Muscle of leg (tissue), 11 donors: Measurements from ENCODE around the gene ARPC5. TPM values are rescaled to one million over a fixed set of nuclear protein-coding genes. Genes with fewer than 3 reads are reported as not detected.
"Not testable (repeated sequence)": the region's sequence is repeated elsewhere in the genome, so short reads cannot be mapped to it uniquely, and the experiment has no call there.

Experiments
- DNase-seq: peaks from one replicate; pipeline ENCODE4 v3.0.0; 2013
- H3K27ac ChIP-seq: one replicate; pipeline ENCODE4 v1.5.1; 2013; ENCODE audit warnings: mild to moderate bottlenecking, low read length, control low read depth
- H3K27me3 ChIP-seq: one replicate; pipeline ENCODE4 v1.6.1; 2013; ENCODE audit warnings: low read length; ENCODE audit not compliant: control insufficient read depth, insufficient read depth
- H3K36me3 ChIP-seq: one replicate; pipeline ENCODE4 v1.6.1; 2013; ENCODE audit warnings: low read length; ENCODE audit not compliant: control insufficient read depth, insufficient read depth
- H3K4me1 ChIP-seq: one replicate; pipeline ENCODE4 v1.6.1; 2013; ENCODE audit warnings: low read length; ENCODE audit not compliant: control insufficient read depth, insufficient read depth
- H3K4me3 ChIP-seq: one replicate; pipeline ENCODE4 v1.5.1; 2013; ENCODE audit warnings: low read length, control low read depth
- H3K9me3 ChIP-seq: replicated peaks from 2 replicates; pipeline ENCODE4 v1.6.1; 2013; ENCODE audit warnings: low read depth, low read length; ENCODE audit not compliant: control insufficient read depth
- WGBS: methylation state at CpG from one replicate; pipeline ENCODE4 v1.1.5; 2013; ENCODE audit warnings: missing lambda C conversion rate; ENCODE audit not compliant: insufficient coverage; 5-methylcytosine and 5-hydroxymethylcytosine counted together
- polyA plus RNA-seq, 8 donors: library from polyadenylated mRNA; unstranded; fragments of 120-200 nt; gene quantifications; one replicate each; pipeline versions ENCODE4 v1.2.1 to v1.2.3, GENCODE V29; 2013; ENCODE audit warnings: inconsistent platforms in 1 of 8, low replicate concordance in 1 of 8; ENCODE audit not compliant: insufficient read length in 8 of 8, insufficient read depth in 1 of 8
- total RNA-seq: library from RNA; stranded (reverse); fragments of 120-200 nt; gene quantifications from one replicate; pipeline ENCODE4 v1.2.4, GENCODE V29; 2013

The ARPC5 gene
- total and polyA plus RNA-seq, 9 donors: 81.4 to 116 (median 96.7) TPM

- no CpG with 5 or more reads among the region's 1 CpG for WGBS
- Histone ChIP-seq H3K4me3 (no peak overlapping the region), H3K36me3 (no peaks in the 10 kb centered on the region), H3K27ac (no peak overlapping the region), H3K9me3 (no peaks in the 10 kb centered on the region), H3K4me1 (peaks cover 2% of the 10 kb centered on the region), H3K27me3 (no peaks in the 10 kb centered on the region)
- DNase-seq: no peak
Observed at GRCh38 chr1:183619781-183620180, 15.8 kb downstream of the ARPC5 start.

- not testable (repeated sequence) for H3K9me3 ChIP-seq, DNase-seq, H3K36me3 ChIP-seq, H3K4me1 ChIP-seq, H3K4me3 ChIP-seq, H3K27me3 ChIP-seq, H3K27ac ChIP-seq
- WGBS: 76% methylated on average over 4 of the region's 5 CpGs
Observed at GRCh38 chr1:183618202-183618601, 17.4 kb downstream of the ARPC5 start.

- H3K4me1 ChIP-seq, H3K27me3 ChIP-seq, H3K27ac ChIP-seq, DNase-seq, H3K9me3 ChIP-seq, H3K36me3 ChIP-seq, H3K4me3 ChIP-seq: not testable (repeated sequence)
- WGBS: 90% methylated on average over 2 of the region's 3 CpGs
Observed at GRCh38 chr1:183612975-183613374, 22.6 kb downstream of the ARPC5 start.

DNA sequence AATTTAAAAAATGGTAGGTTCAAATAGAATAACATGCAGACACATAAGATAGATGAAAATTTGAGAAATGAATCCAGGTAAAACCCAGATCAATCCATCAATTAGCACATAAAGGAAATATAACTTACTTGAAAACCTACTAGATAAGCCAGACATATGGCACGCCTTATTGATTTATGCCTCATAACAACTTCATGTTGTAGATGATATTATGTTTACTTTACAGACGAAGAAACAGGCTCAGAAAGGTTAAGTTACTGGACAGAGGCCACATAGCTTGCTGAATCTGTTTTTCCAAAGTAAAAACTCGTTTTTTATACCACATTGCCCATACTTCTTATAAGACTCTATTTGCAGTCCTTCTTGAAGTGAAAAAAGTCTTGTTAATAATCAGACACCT is 23.2 kb downstream of the ARPC5 start:
- H3K27ac ChIP-seq: no peak overlapping the region
- no peaks in the 10 kb centered on the region for H3K9me3 ChIP-seq
- H3K4me1 ChIP-seq: peaks cover 10% of the 10 kb centered on the region
- no peak for DNase-seq
- H3K27me3 ChIP-seq: no peaks in the 10 kb centered on the region
- H3K36me3 ChIP-seq: no peaks in the 10 kb centered on the region
- no CpG with 5 or more reads among the region's 3 CpGs for WGBS
- no peak overlapping the region for H3K4me3 ChIP-seq

DNA sequence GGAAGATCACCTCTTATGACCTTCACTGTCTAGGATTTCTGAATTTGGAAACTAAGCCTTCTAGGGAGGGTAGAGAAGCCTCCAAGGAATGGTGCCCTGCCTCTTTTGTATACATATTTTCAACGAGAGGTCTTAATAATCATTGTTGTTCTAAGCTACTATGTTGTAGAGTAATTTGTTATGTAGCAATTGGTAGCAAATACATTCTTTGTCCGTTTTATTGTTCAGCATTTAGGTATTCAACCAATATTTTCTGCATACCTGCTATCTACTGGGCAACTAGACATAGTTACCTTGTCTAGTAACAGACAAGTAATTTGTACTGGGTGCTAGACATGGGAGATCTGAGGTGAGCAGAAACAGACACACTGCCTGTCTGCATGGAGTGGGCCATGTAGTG is 24.6 kb downstream of the ARPC5 start:
- WGBS: no CpG with 5 or more reads among the region's 2 CpGs

DNA sequence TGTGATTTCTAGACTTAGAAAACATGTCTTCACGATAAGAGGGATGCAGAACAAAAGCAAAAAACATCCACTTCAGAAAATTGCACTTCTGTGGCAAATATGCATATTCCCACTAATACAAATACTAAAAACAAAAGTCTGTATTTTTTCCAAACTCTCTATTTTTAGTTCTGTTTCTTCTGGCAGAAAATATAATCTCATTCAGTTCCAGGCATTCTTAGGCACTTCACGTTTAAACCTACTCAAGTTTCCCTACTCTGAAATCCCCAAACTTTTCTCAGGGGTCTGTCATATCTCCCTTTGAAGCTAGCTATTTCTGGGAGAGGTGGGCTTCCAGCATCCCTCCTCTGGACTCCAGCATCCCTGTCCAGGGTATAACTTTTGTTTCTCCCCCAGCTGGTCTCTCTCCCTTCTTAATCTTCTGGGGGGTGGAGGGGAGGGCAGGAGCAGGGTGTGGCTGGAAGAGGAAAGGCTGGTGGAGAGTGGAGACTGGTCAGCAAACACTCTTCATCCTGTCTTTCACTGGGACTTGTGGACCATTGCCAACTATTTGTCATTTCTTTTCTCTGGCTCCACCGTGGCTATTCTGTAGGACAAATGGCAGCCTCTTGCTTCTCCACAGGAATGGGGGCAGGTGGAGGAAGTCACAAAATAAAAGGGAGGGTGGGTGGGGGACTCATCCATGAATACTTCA is 25.7 kb downstream of the ARPC5 start:
- peaks cover 10% of the 10 kb centered on the region for H3K4me1 ChIP-seq
- no peak overlapping the region for H3K4me3 ChIP-seq
- H3K27ac ChIP-seq: peak overlapping the region; percentile 42

More for the DNA sequence above, 24.6 kb downstream of the ARPC5 start:
- H3K4me3 ChIP-seq: no peak overlapping the region
- no peaks in the 10 kb centered on the region for H3K36me3 ChIP-seq
- DNase-seq: no peak
- no peaks in the 10 kb centered on the region for H3K27me3 ChIP-seq
- no peaks in the 10 kb centered on the region for H3K9me3 ChIP-seq
- peaks cover 10% of the 10 kb centered on the region for H3K4me1 ChIP-seq
- H3K27ac ChIP-seq: no peak overlapping the region

DNA sequence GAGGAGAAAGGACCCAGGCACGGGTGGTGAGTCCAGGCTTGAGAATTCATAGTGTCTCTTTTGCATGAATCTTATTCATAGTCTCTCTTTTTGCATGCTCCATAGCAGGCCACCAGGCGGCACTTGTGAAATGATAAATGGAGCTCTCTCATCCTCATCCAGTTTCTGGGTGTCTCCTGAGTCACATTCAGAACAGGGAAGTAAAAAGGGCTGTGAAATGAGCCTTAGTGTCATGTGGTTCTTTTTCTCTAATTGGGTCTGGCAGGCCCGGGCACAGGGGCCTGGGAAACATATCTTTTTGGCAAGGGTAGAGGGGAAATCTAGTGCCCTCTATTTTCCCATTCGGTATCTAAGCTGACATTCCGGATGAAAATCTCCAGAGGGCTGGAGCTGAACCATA is 26.3 kb downstream of the ARPC5 start:
- Histone ChIP-seq H3K27me3 (no peaks in the 10 kb centered on the region), H3K4me1 (peaks cover 10% of the 10 kb centered on the region), H3K4me3 (no peak overlapping the region), H3K36me3 (no peaks in the 10 kb centered on the region), H3K9me3 (no peaks in the 10 kb centered on the region), H3K27ac (peak overlapping the region; percentile 59)
- no CpG with 5 or more reads among the region's 5 CpGs for WGBS
- peak; percentile 79 for DNase-seq

More for the DNA sequence above, 25.7 kb downstream of the ARPC5 start:
- peak; percentile 57 for DNase-seq
- Histone ChIP-seq H3K27me3 (no peaks in the 10 kb centered on the region), H3K9me3 (no peaks in the 10 kb centered on the region), H3K36me3 (no peaks in the 10 kb centered on the region)
- WGBS: no CpG with 5 or more reads among the region's 3 CpGs

- Histone ChIP-seq H3K36me3 (no peaks in the 10 kb centered on the region), H3K27me3 (no peaks in the 10 kb centered on the region), H3K4me1 (peaks cover 14% of the 10 kb centered on the region), H3K27ac (no peak overlapping the region), H3K4me3 (no peak overlapping the region), H3K9me3 (no peaks in the 10 kb centered on the region)
- DNase-seq: no peak
- WGBS: no CpG with 5 or more reads among the region's 2 CpGs
Observed at GRCh38 chr1:183607322-183607980, 28.1 kb downstream of the ARPC5 start.

- no CpG with 5 or more reads among the region's 2 CpGs for WGBS
- no peaks in the 10 kb centered on the region for H3K9me3 ChIP-seq
- no peak overlapping the region for H3K4me3 ChIP-seq
- H3K4me1 ChIP-seq: peaks cover 14% of the 10 kb centered on the region
- H3K27me3 ChIP-seq: no peaks in the 10 kb centered on the region
- H3K27ac ChIP-seq: no peak overlapping the region
- no peak for DNase-seq
- H3K36me3 ChIP-seq: no peaks in the 10 kb centered on the region
Observed at GRCh38 chr1:183605904-183606303, 29.7 kb downstream of the ARPC5 start.

DNA sequence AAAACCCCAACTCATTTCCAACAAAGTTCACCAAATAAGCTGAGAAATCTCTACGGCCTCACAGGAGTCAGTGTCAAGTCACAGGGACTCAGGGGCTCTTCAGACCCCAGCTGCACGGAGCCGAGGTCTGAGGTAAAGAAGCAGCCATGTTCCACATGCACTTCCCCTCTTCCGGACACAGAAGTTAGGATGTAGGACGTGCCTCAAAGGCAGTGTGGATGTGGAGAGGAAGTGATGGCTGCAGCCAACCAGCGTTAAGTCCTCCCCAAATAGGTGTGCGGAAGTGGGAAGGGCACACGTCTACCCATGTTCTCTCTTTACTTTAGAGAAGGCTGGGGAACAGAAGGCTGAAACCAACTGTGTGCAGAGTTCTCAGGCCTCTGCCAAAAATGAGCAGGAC is 30.8 kb downstream of the ARPC5 start:
- WGBS: 83% methylated on average over 2 of the region's 8 CpGs
- H3K9me3 ChIP-seq: no peaks in the 10 kb centered on the region
- H3K36me3 ChIP-seq: no peaks in the 10 kb centered on the region
- DNase-seq: peak; percentile 32
- no peak overlapping the region for H3K4me3 ChIP-seq
- no peaks in the 10 kb centered on the region for H3K27me3 ChIP-seq
- peak overlapping the region; percentile 47 for H3K27ac ChIP-seq
- peaks cover 8% of the 10 kb centered on the region for H3K4me1 ChIP-seq
